Uterus (tissue), 4 donors: ENCODE measurements around the gene JAKMIP2. TPM values are rescaled to one million over a fixed set of nuclear protein-coding genes. Genes with fewer than 3 reads are reported as not detected.

Experiments
- DNase-seq, 2 donors: peaks; one replicate each; pipeline ENCODE4 v3.0.0-alpha.2; 2019 to 2020
- H3K27ac ChIP-seq, 2 donors: fragments of 200-600 bp; sonication (generic); 1 replicate in 1 of 2; 2 replicates in 1 of 2; pipeline ENCODE4 v1.5.1; 2016 to 2018
- H3K27me3 ChIP-seq, 2 donors: fragments of 200-600 bp; sonication (generic); one replicate each; pipeline ENCODE4 v1.5.1; 2018 to 2019; ENCODE audit warnings: control low read depth in 1 of 2
- H3K36me3 ChIP-seq, 2 donors: fragments of 200-600 bp; sonication (generic); one replicate each; pipeline ENCODE4 v1.5.1; 2019; ENCODE audit warnings: control low read depth in 1 of 2
- H3K4me1 ChIP-seq, 2 donors: fragments of 200-600 bp; sonication (generic); one replicate each; pipeline ENCODE4 v1.5.1; 2018 to 2019; ENCODE audit warnings: control low read depth in 1 of 2
- H3K4me3 ChIP-seq, 2 donors: fragments of 200-600 bp; sonication (generic); 1 replicate in 1 of 2; 2 replicates in 1 of 2; pipeline ENCODE4 v1.5.1; 2018 to 2019; ENCODE audit warnings: mild to moderate bottlenecking in 1 of 2
- H3K9me3 ChIP-seq, 2 donors: fragments of 200-600 bp; sonication (generic); one replicate each; pipeline ENCODE4 v1.5.1; 2019; ENCODE audit warnings: control low read depth in 1 of 2
- CTCF ChIP-seq, 4 experiments: fragments of 200-600 bp in 2 of 4; fragments of 450-650 bp in 2 of 4; sonication (generic) in 2 of 4; IDR thresholded peaks; one replicate each; pipeline ENCODE4 v1.5.1; 2016 to 2019; ENCODE audit warnings: antibody characterized with exemption in 4 of 4, mild to moderate bottlenecking in 2 of 4, moderate library complexity in 1 of 4
- POLR2A ChIP-seq, 2 donors: fragments of 450-650 bp; IDR thresholded peaks; one replicate each; pipeline ENCODE4 v1.6.1; 2016; ENCODE audit warnings: antibody characterized with exemption in 2 of 2, mild to moderate bottlenecking in 1 of 2, moderate library complexity in 1 of 2
- intact Hi-C: fragments of 100-400 bp; cut with DNase I; formaldehyde crosslinking; loops from one replicate; pipeline ENCODE4 v1.15.1; 2023; ENCODE audit warnings: low total_unique reads
- total RNA-seq, 4 donors: library from RNA; depleted of rRNA in 3 of 4; stranded (reverse); fragments of >200 nt in 3 of 4; gene quantifications; one replicate each; pipeline versions ENCODE4 v1.1.0 to v1.2.4, GENCODE V29; 2014 to 2023
- donor health status: DM: yes; HTN: yes; CAD: no.

The JAKMIP2 gene
- total RNA-seq, 4 donors from 2014 or later = 0.29 to 9.3 (median 5.0) TPM

GRCh38 chr5:147712019-147712418, 70.5 kb downstream of the JAKMIP2 start:
- no peak for DNase-seq
- no peaks in the 10 kb centered on the region for H3K36me3 ChIP-seq
- no peak overlapping the region for H3K4me3 ChIP-seq
- intact Hi-C loops = no loop called here
- no peaks in the 10 kb centered on the region for H3K4me1 ChIP-seq
- H3K27ac ChIP-seq = no peak overlapping the region
- no peaks in the 10 kb centered on the region for H3K9me3 ChIP-seq
- H3K27me3 ChIP-seq = no peaks in the 10 kb centered on the region
- no peak for TF ChIP-seq POLR2A (IDR thresholded peaks at IDR 0.05)
- no peak for TF ChIP-seq CTCF (IDR thresholded peaks at IDR 0.05)

GRCh38 chr5:147711019-147711418, 71.5 kb downstream of the JAKMIP2 start:
- Histone ChIP-seq H3K4me3 (no peak overlapping the region), H3K9me3 (no peaks in the 10 kb centered on the region), H3K36me3 (no peaks in the 10 kb centered on the region), H3K27ac (no peak overlapping the region), H3K4me1 (no peaks in the 10 kb centered on the region), H3K27me3 (no peaks in the 10 kb centered on the region)
- intact Hi-C loops = no loop called here
- DNase-seq = no peak
- TF ChIP-seq POLR2A (IDR thresholded peaks at IDR 0.05) = no peak
- TF ChIP-seq CTCF (IDR thresholded peaks at IDR 0.05) = no peak

GRCh38 chr5:147708708-147709107, 73.8 kb downstream of the JAKMIP2 start:
- H3K27ac ChIP-seq = no peak overlapping the region
- no peaks in the 10 kb centered on the region for H3K36me3 ChIP-seq
- intact Hi-C loops = no loop called here
- no peak overlapping the region for H3K4me3 ChIP-seq
- no peaks in the 10 kb centered on the region for H3K9me3 ChIP-seq
- H3K4me1 ChIP-seq = no peaks in the 10 kb centered on the region
- TF ChIP-seq POLR2A (IDR thresholded peaks at IDR 0.05) = no peak
- TF ChIP-seq CTCF (IDR thresholded peaks at IDR 0.05) = no peak
- no peaks in the 10 kb centered on the region for H3K27me3 ChIP-seq
- no peak for DNase-seq

- H3K4me1 ChIP-seq = no peaks in the 10 kb centered on the region
- H3K4me3 ChIP-seq = no peak overlapping the region
- no peak for DNase-seq
- no peaks in the 10 kb centered on the region for H3K9me3 ChIP-seq
- TF ChIP-seq POLR2A (IDR thresholded peaks at IDR 0.05) (no peak), CTCF (IDR thresholded peaks at IDR 0.05) (no peak)
- H3K27ac ChIP-seq = no peak overlapping the region
- H3K36me3 ChIP-seq = no peaks in the 10 kb centered on the region
- no peaks in the 10 kb centered on the region for H3K27me3 ChIP-seq
- intact Hi-C loops = no loop called here
Observed at GRCh38 chr5:147704544-147704943, 78.0 kb downstream of the JAKMIP2 start.

GRCh38 chr5:147701468-147701867, 81.1 kb downstream of the JAKMIP2 start:
- Histone ChIP-seq H3K27ac (no peak overlapping the region), H3K27me3 (no peaks in the 10 kb centered on the region), H3K4me3 (no peak overlapping the region), H3K4me1 (no peaks in the 10 kb centered on the region), H3K9me3 (no peaks in the 10 kb centered on the region), H3K36me3 (no peaks in the 10 kb centered on the region)
- TF ChIP-seq CTCF (IDR thresholded peaks at IDR 0.05) (no peak), POLR2A (IDR thresholded peaks at IDR 0.05) (no peak)
- intact Hi-C loops = no loop called here
- no peak for DNase-seq
